ENCODE data around the gene AP1AR. TPM values are rescaled to one million over a fixed set of nuclear protein-coding genes. Genes with fewer than 3 reads are reported as not detected.

AP1AR gene
- total RNA-seq, 1 donor from 2014 or later = 18.9 TPM

- H3K36me3 Mint-ChIP-seq = peaks cover 4% of the 10 kb centered on the region
- no peak overlapping the region for H3K4me3 Mint-ChIP-seq
- DNase-seq (ENCODE audit: extremely low spot score, unreplicated experiment) = no peak
- no peak overlapping the region for H3K27ac Mint-ChIP-seq
- no peaks in the 10 kb centered on the region for H3K9me3 Mint-ChIP-seq
- TF ChIP-seq, protein P1, sequence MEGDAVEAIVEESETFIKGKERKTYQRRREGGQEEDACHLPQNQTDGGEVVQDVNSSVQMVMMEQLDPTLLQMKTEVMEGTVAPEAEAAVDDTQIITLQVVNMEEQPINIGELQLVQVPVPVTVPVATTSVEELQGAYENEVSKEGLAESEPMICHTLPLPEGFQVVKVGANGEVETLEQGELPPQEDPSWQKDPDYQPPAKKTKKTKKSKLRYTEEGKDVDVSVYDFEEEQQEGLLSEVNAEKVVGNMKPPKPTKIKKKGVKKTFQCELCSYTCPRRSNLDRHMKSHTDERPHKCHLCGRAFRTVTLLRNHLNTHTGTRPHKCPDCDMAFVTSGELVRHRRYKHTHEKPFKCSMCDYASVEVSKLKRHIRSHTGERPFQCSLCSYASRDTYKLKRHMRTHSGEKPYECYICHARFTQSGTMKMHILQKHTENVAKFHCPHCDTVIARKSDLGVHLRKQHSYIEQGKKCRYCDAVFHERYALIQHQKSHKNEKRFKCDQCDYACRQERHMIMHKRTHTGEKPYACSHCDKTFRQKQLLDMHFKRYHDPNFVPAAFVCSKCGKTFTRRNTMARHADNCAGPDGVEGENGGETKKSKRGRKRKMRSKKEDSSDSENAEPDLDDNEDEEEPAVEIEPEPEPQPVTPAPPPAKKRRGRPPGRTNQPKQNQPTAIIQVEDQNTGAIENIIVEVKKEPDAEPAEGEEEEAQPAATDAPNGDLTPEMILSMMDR (conservative IDR thresholded peaks at IDR 0.05) = peak; percentile 61
- H3K27me3 Mint-ChIP-seq = no peaks in the 10 kb centered on the region
- H3K4me1 Mint-ChIP-seq (ENCODE audit: unreplicated experiment) = peaks cover 3% of the 10 kb centered on the region
Observed at GRCh38 chr4:112245383-112245782, 13.8 kb downstream of the AP1AR start.

DNA sequence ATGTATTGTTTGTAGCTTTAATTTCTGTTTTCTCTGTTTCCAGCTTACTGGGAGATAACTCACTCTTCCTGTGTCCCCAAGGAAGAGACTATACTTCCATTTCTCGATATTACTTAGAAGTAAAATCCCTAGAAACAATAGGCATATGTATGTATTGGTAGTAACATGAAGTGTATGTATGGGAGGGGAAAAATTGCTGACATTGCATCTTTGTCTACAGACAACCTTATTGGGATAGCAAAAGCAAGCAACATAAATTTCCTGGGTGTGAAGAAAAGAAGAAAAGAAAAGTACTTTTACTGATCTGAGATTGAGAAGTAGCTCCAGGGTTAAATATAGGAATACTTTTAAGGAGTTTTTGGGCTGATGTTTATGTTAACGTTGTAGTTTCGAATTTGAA is 15.4 kb downstream of the AP1AR start:
- H3K4me3 Mint-ChIP-seq = no peak overlapping the region
- H3K36me3 Mint-ChIP-seq = peaks cover 4% of the 10 kb centered on the region
- TF ChIP-seq, protein P1 (conservative IDR thresholded peaks at IDR 0.05) = no peak
- no peaks in the 10 kb centered on the region for H3K9me3 Mint-ChIP-seq
- H3K27ac Mint-ChIP-seq = no peak overlapping the region
- no peaks in the 10 kb centered on the region for H3K27me3 Mint-ChIP-seq
- H3K4me1 Mint-ChIP-seq (ENCODE audit: unreplicated experiment) = peaks cover 8% of the 10 kb centered on the region
- no peak for DNase-seq (ENCODE audit: extremely low spot score, unreplicated experiment)

DNA sequence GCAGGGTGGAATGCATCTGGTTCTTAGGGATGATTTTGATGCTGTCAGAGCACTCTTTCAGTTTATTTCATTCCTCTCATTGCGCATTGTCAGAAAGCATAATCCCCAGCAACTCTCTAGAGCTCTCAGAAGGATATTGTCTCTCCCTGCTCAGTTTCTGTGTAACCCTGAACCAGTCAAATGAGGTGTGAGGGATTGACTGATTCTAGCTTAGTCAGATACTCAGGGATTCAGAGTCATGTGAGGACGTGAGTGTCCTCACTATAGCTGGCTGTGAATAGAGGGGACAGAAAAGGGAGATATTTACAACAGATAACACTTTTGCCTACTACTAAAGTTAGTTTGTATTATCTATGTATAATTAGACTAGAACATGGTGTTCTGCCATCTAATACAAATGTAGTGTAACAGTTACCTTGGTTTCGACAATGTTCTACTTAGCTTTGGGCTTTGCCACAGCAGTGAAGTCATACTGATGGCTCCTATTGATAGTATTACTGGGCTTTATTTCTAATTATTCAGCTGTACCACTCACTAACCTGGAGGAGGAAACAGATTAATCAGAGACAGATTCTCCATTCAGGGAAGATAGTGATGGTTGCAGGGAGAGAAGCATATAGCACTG is 19.5 kb downstream of the AP1AR start:
- no peaks in the 10 kb centered on the region for H3K27me3 Mint-ChIP-seq
- H3K4me3 Mint-ChIP-seq = no peak overlapping the region
- H3K27ac Mint-ChIP-seq = no peak overlapping the region
- H3K36me3 Mint-ChIP-seq = peaks cover 5% of the 10 kb centered on the region
- peaks cover 8% of the 10 kb centered on the region for H3K4me1 Mint-ChIP-seq (ENCODE audit: unreplicated experiment)
- no peaks in the 10 kb centered on the region for H3K9me3 Mint-ChIP-seq
- TF ChIP-seq, protein P1 (conservative IDR thresholded peaks at IDR 0.05) = no peak
- DNase-seq (ENCODE audit: extremely low spot score, unreplicated experiment) = no peak

- Mint-ChIP-seq H3K27me3 (no peaks in the 10 kb centered on the region), H3K4me3 (no peak overlapping the region), H3K36me3 (peaks cover 5% of the 10 kb centered on the region), H3K4me1 (ENCODE audit: unreplicated experiment) (peaks cover 8% of the 10 kb centered on the region), H3K27ac (no peak overlapping the region), H3K9me3 (no peaks in the 10 kb centered on the region)
- TF ChIP-seq, protein P1 (conservative IDR thresholded peaks at IDR 0.05) = no peak
- DNase-seq (ENCODE audit: extremely low spot score, unreplicated experiment) = no peak
Observed at GRCh38 chr4:112252234-112252633, 20.6 kb downstream of the AP1AR start.

GRCh38 chr4:112253382-112254000 is 21.9 kb downstream of the AP1AR start:
- peaks cover 8% of the 10 kb centered on the region for H3K4me1 Mint-ChIP-seq (ENCODE audit: unreplicated experiment)
- H3K27ac Mint-ChIP-seq = no peak overlapping the region
- peaks cover 5% of the 10 kb centered on the region for H3K36me3 Mint-ChIP-seq
- no peak for DNase-seq (ENCODE audit: extremely low spot score, unreplicated experiment)
- H3K27me3 Mint-ChIP-seq = no peaks in the 10 kb centered on the region
- TF ChIP-seq, protein P1 (conservative IDR thresholded peaks at IDR 0.05) = no peak
- no peak overlapping the region for H3K4me3 Mint-ChIP-seq
- no peaks in the 10 kb centered on the region for H3K9me3 Mint-ChIP-seq
